Natural killer cell (primary cell): ENCODE results near the gene UBXN1. TPM values are rescaled to one million over a fixed set of nuclear protein-coding genes. Genes with fewer than 3 reads are reported as not detected.

Experiments used
- ATAC-seq, 3 donors: fragments of 150-1000 bp in 2 of 3; fragments of 200-7000 bp in 1 of 3; cut with Tn5 transposase; 1 replicate in 1 of 3; 2 replicates in 2 of 3; pipeline ENCODE4 v1.10.0; 2021; ENCODE audit warnings: mild to moderate bottlenecking in 2 of 3, moderate library complexity in 2 of 3
- DNase-seq, 2 donors: peaks; one replicate each; pipeline versions ENCODE4 v3.0.0 to v3.0.0-alpha.2; 2013 to 2021; ENCODE audit warnings: mixed read lengths in 1 of 2
- H3K27ac ChIP-seq: one replicate; pipeline ENCODE4 v1.5.1; 2013; ENCODE audit warnings: mild to moderate bottlenecking, low read length
- H3K27me3 ChIP-seq: one replicate; pipeline ENCODE4 v1.6.1; 2013; ENCODE audit warnings: low read length; ENCODE audit not compliant: control insufficient read depth, insufficient read depth
- H3K36me3 ChIP-seq: one replicate; pipeline ENCODE4 v1.6.1; 2013; ENCODE audit warnings: low read length; ENCODE audit not compliant: control insufficient read depth, insufficient read depth
- H3K4me1 ChIP-seq: one replicate; pipeline ENCODE4 v1.6.1; 2013; ENCODE audit warnings: low read length; ENCODE audit not compliant: control insufficient read depth, insufficient read depth
- H3K4me3 ChIP-seq: one replicate; pipeline ENCODE4 v1.5.1; 2013; ENCODE audit warnings: low read length
- H3K9me3 ChIP-seq: one replicate; pipeline ENCODE4 v1.6.1; 2013; ENCODE audit warnings: low read length; ENCODE audit not compliant: control insufficient read depth, insufficient read depth
- H3K27ac Mint-ChIP-seq, 2 donors: one replicate each; pipeline ENCODE4 v1.8.0; 2022; ENCODE audit warnings: mild to moderate bottlenecking in 2 of 2, mixed read lengths in 2 of 2, moderate library complexity in 1 of 2
- H3K27me3 Mint-ChIP-seq, 2 donors: one replicate each; pipeline ENCODE4 v1.8.0; 2022; ENCODE audit warnings: low read depth in 2 of 2, mixed read lengths in 2 of 2
- H3K36me3 Mint-ChIP-seq: one replicate; pipeline ENCODE4 v1.8.0; 2022; ENCODE audit warnings: mixed read lengths
- H3K4me1 Mint-ChIP-seq, 2 donors: one replicate each; pipeline ENCODE4 v1.8.0; 2022; ENCODE audit warnings: mixed read lengths in 2 of 2
- H3K4me3 Mint-ChIP-seq: one replicate; pipeline ENCODE4 v1.8.0; 2022; ENCODE audit warnings: mild to moderate bottlenecking, moderate library complexity, mixed read lengths
- H3K9me3 Mint-ChIP-seq, 2 donors: one replicate each; pipeline ENCODE4 v1.8.0; 2022; ENCODE audit warnings: mixed read lengths in 2 of 2
- WGBS: methylation state at CpG from one replicate; pipeline ENCODE4 v1.1.7; 2013; ENCODE audit warnings: missing lambda C conversion rate; ENCODE audit not compliant: insufficient coverage; 5-methylcytosine and 5-hydroxymethylcytosine counted together
- intact Hi-C: fragments of 100-400 bp; cut with micrococcal nuclease; formaldehyde crosslinking; loops from one replicate; pipeline ENCODE4 v1.14.2; 2022
- total RNA-seq, 4 donors: library from RNA; stranded (reverse); fragments of 120-200 nt in 1 of 4; gene quantifications; one replicate each; pipeline versions ENCODE4 v1.2.3 to v1.2.4, GENCODE V29; 2013 to 2022
- TF ChIP-seq, protein P1 (sequence below): fragments of 200-600 bp; IDR thresholded peaks from one replicate; pipeline ENCODE4 v1.8.0; 2022; ENCODE audit warnings: antibody characterized with exemption

Gene UBXN1
- 100 to 1,000 TPM; 179 to 238 (median 238) TPM for total RNA-seq
- 131 TPM for total RNA-seq (2013)

GRCh38 chr11:62678770-62679696 lies at the start of gene UBXN1:
Gene UBXN1, minus strand, starts transcription at chr11:62679073. Its CDS starts 150 bp downstream, at chr11:62678923.
- Histone ChIP-seq H3K36me3 (peaks cover 20% of the 10 kb centered on the region), H3K9me3 (no peaks in the 10 kb centered on the region), H3K4me3 (peak within 1 kb of the TSS; percentile 98), H3K27ac (peak within 1 kb of the TSS; percentile 95), H3K27me3 (no peaks in the 10 kb centered on the region), H3K4me1 (peaks cover 21% of the 10 kb centered on the region)
- H3K27ac Mint-ChIP-seq: peak within 1 kb of the TSS; percentile 95 to 99
- H3K4me3 Mint-ChIP-seq: peak within 1 kb of the TSS; percentile 93
- ATAC-seq: peak; percentile 85 to 91 (median 89)
- no peaks in the 10 kb centered on the region for H3K9me3 Mint-ChIP-seq
- DNase-seq: peak; percentile 79 to 92
- TF ChIP-seq, protein P1, sequence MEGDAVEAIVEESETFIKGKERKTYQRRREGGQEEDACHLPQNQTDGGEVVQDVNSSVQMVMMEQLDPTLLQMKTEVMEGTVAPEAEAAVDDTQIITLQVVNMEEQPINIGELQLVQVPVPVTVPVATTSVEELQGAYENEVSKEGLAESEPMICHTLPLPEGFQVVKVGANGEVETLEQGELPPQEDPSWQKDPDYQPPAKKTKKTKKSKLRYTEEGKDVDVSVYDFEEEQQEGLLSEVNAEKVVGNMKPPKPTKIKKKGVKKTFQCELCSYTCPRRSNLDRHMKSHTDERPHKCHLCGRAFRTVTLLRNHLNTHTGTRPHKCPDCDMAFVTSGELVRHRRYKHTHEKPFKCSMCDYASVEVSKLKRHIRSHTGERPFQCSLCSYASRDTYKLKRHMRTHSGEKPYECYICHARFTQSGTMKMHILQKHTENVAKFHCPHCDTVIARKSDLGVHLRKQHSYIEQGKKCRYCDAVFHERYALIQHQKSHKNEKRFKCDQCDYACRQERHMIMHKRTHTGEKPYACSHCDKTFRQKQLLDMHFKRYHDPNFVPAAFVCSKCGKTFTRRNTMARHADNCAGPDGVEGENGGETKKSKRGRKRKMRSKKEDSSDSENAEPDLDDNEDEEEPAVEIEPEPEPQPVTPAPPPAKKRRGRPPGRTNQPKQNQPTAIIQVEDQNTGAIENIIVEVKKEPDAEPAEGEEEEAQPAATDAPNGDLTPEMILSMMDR: no peak
- H3K27me3 Mint-ChIP-seq: no peaks in the 10 kb centered on the region
- WGBS: 10% methylated on average over 53 of the region's 55 CpGs
- peaks cover 26 to 31% of the 10 kb centered on the region in 2 donors for H3K4me1 Mint-ChIP-seq
- intact Hi-C loops: loop anchor here (1.0 to 5.0 kb wide), 3 partner anchors 15 to 252 kb away; partner anchors contain the start of gene TUT1
- peaks cover 6% of the 10 kb centered on the region for H3K36me3 Mint-ChIP-seq

- H3K4me1 Mint-ChIP-seq: peaks cover 49 to 59% of the 10 kb centered on the region in 2 donors
- ATAC-seq: peak; percentile 37 to 45 (median 41)
- Histone ChIP-seq H3K9me3 (no peaks in the 10 kb centered on the region), H3K36me3 (peaks cover 29% of the 10 kb centered on the region), H3K27me3 (no peaks in the 10 kb centered on the region), H3K4me3 (peak within 1 kb of the TSS; percentile 91), H3K27ac (peak within 1 kb of the TSS; percentile 88), H3K4me1 (peaks cover 44% of the 10 kb centered on the region)
- intact Hi-C loops: loop anchor here (1.0 to 5.0 kb wide), 4 partner anchors 33 to 153 kb away; partner anchors contain the start of genes C11orf98, CSKMT and POLR2G
- H3K9me3 Mint-ChIP-seq: no peaks in the 10 kb centered on the region
- peak; percentile 73 to 91 for DNase-seq
- 0% methylated on average over 29 of the region's 29 CpGs for WGBS
- peaks cover 14% of the 10 kb centered on the region for H3K36me3 Mint-ChIP-seq
- H3K27me3 Mint-ChIP-seq: no peaks in the 10 kb centered on the region
- H3K4me3 Mint-ChIP-seq: peak within 1 kb of the TSS; percentile 98
- TF ChIP-seq, protein P1: no peak
- H3K27ac Mint-ChIP-seq: peak within 1 kb of the TSS; percentile 99
These were observed 49.5 kb upstream of the UBXN1 start, which contains the start of gene TTC9C for GRCh38 chr11:62728171-62728988. Gene TTC9C, plus strand, starts transcription at chr11:62728486. Its CDS starts 363 bp downstream, at chr11:62728849.

DNA sequence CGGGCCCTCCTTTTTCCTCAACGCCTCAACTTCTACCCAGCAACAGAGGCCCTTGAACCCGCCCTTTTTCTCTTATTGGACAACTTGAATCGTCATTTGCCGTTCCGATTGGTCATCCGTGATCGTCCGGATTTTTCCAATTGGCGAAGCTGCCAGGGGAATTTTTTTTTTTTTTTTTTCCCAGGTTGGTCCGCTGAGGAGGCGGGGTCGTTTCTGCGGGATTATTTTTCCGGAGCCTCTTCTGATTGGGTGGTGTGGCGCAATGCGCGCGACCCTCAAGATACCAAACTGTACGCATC lies 48.9 kb upstream of the UBXN1 start:
- Histone ChIP-seq H3K4me1 (peaks cover 44% of the 10 kb centered on the region), H3K36me3 (peaks cover 28% of the 10 kb centered on the region), H3K27me3 (no peaks in the 10 kb centered on the region), H3K4me3 (peak overlapping the region; percentile 91), H3K27ac (peak overlapping the region; percentile 88), H3K9me3 (no peaks in the 10 kb centered on the region)
- H3K36me3 Mint-ChIP-seq: peaks cover 10% of the 10 kb centered on the region
- intact Hi-C loops: loop anchor here (1.0 to 5.0 kb wide), 7 partner anchors 19 to 153 kb away; partner anchors contain the start of genes C11orf98, CSKMT, POLR2G and STX5
- no peaks in the 10 kb centered on the region for H3K27me3 Mint-ChIP-seq
- peak; percentile 75 to 96 for DNase-seq
- WGBS: 0% methylated on average over 19 of the region's 20 CpGs
- H3K9me3 Mint-ChIP-seq: no peaks in the 10 kb centered on the region
- H3K4me1 Mint-ChIP-seq: peaks cover 44 to 60% of the 10 kb centered on the region in 2 donors
- H3K27ac Mint-ChIP-seq: peak overlapping the region; percentile 99
- TF ChIP-seq, protein P1: no peak
- peak; percentile 60 to 73 (median 63) for ATAC-seq
- peak overlapping the region; percentile 98 for H3K4me3 Mint-ChIP-seq
